NCI-H1105 treated with DMSO at 0.1 percent for 48 hours (cell line): ENCODE results near the gene SIAH2.

Source experiments
- DNase-seq: peaks from one replicate; lab custom pipeline; 2025; lab: John Stamatoyannopoulos, UW

SIAH2 gene

DNA sequence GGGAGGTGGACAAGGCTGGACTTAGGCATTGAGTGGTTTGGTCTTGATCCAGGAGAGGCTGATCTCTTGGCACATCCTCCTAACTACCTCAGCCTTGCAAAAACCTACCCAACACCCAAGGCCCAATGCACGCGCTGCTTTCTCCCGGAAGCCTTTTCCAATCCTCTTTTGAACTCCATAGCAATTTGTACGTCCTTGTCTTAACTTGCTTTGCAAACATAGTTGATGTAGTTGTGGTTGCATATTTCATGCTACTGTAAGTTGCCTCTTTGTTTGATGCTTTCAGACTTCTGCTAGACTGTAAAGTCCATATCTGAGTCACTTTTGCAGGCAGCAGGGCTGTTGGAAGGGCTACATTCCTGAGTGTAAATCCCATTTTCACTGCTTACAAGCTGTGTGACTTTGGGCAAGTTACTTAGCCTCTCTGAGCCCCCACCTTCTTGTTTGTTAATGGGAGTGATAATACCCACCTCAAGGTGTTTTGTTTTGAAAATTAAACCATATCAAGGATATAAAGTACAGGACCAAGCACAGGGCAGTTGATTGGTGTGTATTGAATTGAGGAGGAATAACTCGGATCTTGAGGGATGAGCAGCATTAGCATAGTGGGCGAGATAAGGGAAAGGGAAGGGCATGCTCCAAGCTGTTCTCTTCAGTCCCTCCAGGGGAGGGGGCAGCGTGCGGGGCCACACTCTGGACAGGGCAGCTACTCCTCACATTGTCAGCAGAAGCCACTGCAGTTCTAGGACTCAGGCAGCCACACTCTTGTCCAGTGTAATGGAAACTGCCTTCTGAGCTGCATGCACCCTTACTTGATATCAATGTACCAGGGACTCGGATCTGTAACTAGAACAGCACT, 28.8 kb downstream of the SIAH2 start:
- no peak for DNase-seq

- no peak for DNase-seq
These were observed 29.5 kb downstream of the SIAH2 start for GRCh38 chr3:150733373-150733935.

- DNase-seq, result no peak
These were observed 33.1 kb downstream of the SIAH2 start for GRCh38 chr3:150729682-150730360.

DNA sequence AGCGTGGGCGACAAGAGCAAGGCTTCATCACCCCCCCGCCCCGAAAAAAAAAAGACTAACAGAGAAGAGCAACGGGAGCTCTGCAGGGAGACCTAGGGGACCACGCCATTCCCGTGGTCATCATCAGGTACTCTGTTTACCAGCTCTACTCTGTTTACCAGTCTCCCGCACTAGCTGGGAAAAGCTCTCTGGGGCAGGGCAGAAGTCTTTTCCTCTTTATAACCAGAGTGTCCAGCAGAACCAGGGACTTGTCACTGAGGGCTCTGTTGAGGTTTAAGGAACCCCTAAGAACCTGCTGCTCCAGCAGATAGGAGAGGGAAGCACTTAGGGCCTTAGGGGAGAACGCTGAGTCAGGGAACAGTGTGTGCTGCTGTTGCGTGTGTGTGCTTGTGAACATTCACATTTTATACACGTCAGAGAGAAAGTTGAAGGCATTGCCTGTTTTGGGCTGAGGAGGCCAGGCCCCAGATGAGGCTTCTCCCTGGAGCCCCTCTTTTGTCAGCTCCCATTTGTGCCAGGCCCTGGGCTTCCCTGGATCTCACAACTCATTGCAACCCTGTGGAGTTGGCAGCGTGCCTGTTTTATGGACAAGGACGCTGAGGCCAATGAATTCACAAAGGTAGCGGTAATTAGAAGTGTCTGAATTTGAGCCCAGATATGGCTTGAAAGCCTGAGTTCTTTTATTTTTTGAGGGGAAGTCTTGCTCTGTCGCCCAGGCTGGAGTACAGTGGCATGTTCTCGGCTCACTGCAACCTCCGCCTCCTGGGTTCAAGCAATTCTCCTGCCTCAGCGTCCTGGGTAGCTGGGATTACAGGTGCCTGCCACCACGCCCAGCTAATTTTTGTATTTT, 35.1 kb downstream of the SIAH2 start:
- DNase-seq, result peak; percentile 31

DNA sequence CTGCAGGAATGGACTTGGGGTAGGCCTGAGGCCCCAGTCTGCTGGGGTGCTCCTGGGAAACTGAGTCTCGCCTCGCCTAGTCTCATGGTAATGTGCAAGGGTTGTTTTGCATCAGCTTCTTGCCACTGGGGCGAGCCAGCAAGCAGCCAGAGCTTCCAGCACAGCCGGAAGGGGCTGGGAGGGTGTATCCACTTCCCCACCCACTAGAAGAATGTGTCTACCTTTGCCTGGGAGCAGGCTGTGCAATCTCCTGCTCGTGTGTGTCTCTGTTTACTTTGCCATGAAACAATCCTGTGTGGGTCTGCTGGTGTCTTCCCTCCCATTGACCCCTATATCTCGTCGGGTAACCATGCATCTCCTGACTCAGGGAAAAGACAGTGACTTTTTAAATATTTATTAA, 37.4 kb downstream of the SIAH2 start:
- DNase-seq, result no peak

DNA sequence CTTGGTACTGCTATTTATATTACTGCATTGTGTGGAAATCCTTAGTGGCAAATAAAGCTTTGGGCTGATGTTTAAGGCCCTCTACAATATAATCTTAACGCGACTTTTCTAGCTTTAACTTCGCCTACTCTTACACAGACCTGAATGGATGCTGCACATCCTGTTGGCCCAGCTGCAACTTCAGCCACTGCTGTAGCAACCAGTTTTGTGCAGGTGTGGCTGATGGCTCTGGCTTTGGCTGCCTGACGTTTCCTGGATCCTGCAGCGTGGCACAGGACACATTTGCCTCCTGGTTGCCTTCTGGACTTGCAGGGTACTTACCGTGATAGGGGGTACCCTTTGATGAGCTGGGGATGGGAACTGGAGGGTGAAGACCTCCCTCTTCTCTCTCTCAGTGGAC, 39.0 kb downstream of the SIAH2 start:
- no peak for DNase-seq

DNA sequence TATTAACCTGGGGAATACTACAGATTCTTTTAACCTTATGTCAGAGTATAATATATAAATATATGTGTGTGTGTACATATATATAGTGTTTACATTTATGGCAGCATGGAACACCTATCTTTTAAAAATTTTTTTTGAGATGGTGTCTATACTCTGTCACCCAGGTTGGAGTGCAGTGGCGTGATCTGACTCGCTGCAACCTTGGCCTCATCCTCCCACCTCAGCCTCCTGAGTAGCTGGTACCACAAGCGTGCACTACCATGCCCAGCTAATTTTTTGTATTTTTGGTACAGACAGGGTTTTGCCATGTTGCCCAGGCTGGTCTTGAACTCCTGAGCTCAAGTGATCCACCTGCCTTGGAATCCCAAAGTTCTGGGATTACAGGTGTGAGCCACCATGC, 40.7 kb downstream of the SIAH2 start:
- DNase-seq, result no peak

DNA sequence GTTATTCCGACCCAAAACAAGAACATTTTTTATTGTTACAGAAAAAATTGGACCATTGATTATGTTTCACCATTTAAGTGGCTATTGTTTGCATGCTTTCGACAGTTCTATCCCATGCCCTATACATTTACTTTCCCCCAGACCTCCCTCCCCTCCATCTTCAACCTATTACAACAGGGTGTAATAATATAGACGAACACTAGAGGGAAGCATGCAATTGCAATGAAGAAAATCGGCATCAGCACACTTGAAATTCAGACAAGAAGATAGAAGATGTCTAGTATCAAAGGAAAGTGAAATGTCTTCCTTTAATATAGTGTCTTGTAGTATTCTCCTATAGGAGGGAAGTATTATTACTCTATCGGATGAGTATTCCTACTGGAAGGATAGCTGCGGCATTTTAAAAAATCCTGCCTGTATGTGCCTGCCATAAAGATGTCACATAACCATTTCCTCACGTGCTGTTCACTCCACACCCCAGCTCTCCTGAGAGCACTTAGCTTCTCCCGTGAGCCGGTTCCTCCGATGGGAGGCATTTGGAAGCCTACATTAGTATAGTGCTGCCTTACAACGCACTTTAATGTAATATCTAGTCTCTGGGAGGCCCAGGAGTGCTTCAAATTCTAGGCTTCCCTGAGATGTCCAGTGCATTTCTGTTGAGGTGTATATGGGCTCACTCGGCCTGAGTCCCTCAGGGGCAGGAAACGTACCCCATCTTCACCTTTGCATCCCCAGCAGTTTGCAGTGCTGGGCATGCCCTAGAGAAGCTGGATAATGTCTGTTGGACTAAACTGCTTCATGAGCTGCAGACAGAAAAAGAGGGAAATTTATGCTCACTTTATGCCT, 41.5 kb downstream of the SIAH2 start:
- peak; percentile 89 for DNase-seq

DNA sequence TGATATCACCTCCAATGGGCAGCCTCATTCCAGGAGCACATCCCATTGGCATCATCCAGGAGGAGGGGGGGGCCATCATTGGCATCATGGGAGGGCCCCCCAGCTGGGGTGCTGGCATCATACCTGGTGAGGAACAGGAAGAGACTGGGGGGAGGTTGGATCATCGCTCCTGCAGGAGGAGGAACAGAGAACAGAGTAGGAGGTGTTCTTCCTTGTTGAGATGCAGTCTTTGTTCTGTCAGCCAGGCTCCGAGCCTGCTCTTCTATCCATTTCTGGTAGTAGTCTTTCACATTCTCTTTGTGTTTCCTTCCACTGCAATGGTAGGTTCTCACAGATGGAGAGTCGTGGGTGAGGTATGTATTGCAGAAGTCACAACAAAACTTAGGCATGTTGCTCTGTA, 42.5 kb downstream of the SIAH2 start:
- DNase-seq, result no peak

DNA sequence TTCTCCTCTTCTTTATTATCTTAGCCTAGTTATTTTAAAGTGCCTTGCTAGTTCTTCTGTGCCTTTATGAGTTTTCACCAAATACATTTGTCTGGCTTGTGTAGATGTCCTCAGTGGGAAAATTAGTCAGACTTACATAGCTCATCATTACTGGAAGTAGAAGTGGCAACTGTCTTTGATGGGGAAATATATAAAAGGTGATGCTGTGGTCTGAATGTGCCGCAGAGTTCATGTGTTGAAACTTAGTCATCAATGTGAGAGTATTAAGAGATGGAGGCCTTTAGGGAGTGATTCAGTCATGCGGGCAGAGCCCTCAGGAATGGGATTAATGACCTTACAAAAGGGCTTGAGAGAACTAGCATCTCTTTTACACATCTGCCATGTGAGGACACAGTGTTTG, 52.9 kb downstream of the SIAH2 start:
- DNase-seq, result no peak

DNA sequence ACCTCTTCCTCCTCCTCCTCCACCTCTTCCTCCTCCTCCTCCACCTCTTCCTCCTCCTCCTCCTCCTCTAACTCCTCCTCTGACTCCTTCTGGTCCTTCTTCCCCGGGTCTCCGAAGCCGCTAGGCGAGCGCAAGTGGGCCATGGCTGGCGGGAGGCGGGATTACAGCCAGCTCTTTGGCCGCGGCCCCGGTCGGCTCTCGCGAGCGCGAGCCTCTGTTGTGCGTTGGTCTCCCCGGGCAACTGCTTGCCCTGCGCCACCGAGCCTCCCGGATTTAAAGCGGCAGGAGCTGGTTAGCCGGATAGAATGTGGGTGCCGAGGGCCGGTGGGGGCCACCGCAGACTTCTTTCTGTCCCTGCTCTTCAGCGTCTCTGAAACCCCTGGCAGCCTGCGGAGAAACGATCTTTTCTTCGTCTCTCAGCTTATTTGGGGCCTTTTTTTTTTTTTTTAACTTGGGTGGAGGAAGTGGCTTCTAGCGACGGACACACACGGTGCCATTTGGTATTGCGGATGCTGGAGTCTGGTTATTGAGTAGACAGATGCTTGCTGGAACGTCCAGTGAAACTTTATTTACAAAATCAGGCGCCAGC, 59.1 kb downstream of the SIAH2 start, which contains the start of gene ERICH6:
ERICH6 (minus strand) TSS at position 165 of the 589 bp plus-strand sequence; CDS start at position 143, 22 bp downstream.
- DNase-seq, result peak; percentile 91

- no peak for DNase-seq
These were observed 59.6 kb downstream of the SIAH2 start for GRCh38 chr3:150703299-150703755.

DNA sequence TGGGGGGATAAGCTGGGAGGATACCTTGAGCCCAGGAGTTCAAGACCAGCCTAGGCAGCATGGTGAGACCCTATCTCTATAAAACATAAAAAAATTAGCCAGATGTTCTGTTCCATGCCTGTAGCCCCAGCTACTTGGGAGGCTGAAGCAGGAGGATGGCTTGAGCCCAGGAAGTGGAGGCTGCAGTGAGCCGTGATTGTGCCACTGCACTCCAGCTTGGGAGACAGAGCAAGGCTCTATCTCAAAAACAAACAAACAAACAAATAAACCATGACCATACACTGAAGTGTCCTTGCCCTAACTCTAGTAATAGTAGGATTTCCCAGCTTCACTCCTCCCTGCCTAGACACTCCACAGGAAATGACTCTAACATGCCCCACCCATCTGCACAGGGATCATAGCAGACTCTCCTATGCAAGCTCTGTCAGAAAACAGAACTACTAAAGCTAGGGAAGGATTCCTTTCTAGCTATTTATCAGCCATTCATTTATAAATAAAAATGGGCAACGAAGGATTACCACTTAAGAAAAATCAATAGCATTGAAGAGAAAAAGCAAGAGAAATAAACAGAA, 63.8 kb downstream of the SIAH2 start:
- DNase-seq, result no peak

GRCh38 chr3:150697646-150698045, 65.3 kb downstream of the SIAH2 start:
- no peak for DNase-seq

- no peak for DNase-seq
These were observed 71.4 kb downstream of the SIAH2 start for GRCh38 chr3:150691414-150692040.
